Measurements from ENCODE around the gene CTBP2.

The CTBP2 gene

GRCh38 chr10:125022671-125023070 lies 137.7 kb downstream of the CTBP2 start:
- no peak for TF ChIP-seq CTCF (IDR thresholded peaks at IDR 0.05; ENCODE audit: low read depth, low read length)
- no peak overlapping the region; the same call in 1 of the 2 replicates for H3K4me3 ChIP-seq (ENCODE audit: low read depth, low read length)
- peaks cover 7% of the 10 kb centered on the region for H3K36me3 ChIP-seq
- H3K4me1 ChIP-seq, result peaks cover 24% of the 10 kb centered on the region
- H3K27me3 ChIP-seq, result no peaks in the 10 kb centered on the region
- no peak for DNase-seq
- H3K9me3 ChIP-seq, result no peaks in the 10 kb centered on the region

- H3K36me3 ChIP-seq, result peaks cover 6% of the 10 kb centered on the region
- no peak for TF ChIP-seq CTCF (IDR thresholded peaks at IDR 0.05; ENCODE audit: low read depth, low read length)
- H3K4me1 ChIP-seq, result peaks cover 24% of the 10 kb centered on the region
Observed at GRCh38 chr10:125021686-125022344, 138.5 kb downstream of the CTBP2 start.

GRCh38 chr10:125020871-125021270 lies 139.5 kb downstream of the CTBP2 start:
- no peak for DNase-seq
- H3K27me3 ChIP-seq, result no peaks in the 10 kb centered on the region
- TF ChIP-seq CTCF (IDR thresholded peaks at IDR 0.05; ENCODE audit: low read depth, low read length), result no peak
- peaks cover 20% of the 10 kb centered on the region for H3K4me1 ChIP-seq
- no peak overlapping the region for H3K4me3 ChIP-seq (ENCODE audit: low read depth, low read length)
- peaks cover 9% of the 10 kb centered on the region for H3K36me3 ChIP-seq
- H3K9me3 ChIP-seq, result no peaks in the 10 kb centered on the region

More at GRCh38 chr10:125021686-125022344, 138.5 kb downstream of the CTBP2 start:
- no peak overlapping the region for H3K4me3 ChIP-seq (ENCODE audit: low read depth, low read length)
- no peaks in the 10 kb centered on the region for H3K27me3 ChIP-seq
- no peaks in the 10 kb centered on the region for H3K9me3 ChIP-seq
- no peak for DNase-seq

- TF ChIP-seq CTCF (IDR thresholded peaks at IDR 0.05; ENCODE audit: low read depth, low read length), result no peak
- Histone ChIP-seq H3K27me3 (no peaks in the 10 kb centered on the region), H3K4me3 (ENCODE audit: low read depth, low read length) (no peak overlapping the region), H3K4me1 (peaks cover 15% of the 10 kb centered on the region), H3K36me3 (peaks cover 9% of the 10 kb centered on the region), H3K9me3 (no peaks in the 10 kb centered on the region)
- no peak for DNase-seq
Observed at GRCh38 chr10:125020386-125020785, 140.0 kb downstream of the CTBP2 start.

GRCh38 chr10:125018576-125019143 lies 141.7 kb downstream of the CTBP2 start:
- Histone ChIP-seq H3K4me1 (peaks cover 20% of the 10 kb centered on the region), H3K4me3 (ENCODE audit: low read depth, low read length) (no peak overlapping the region), H3K9me3 (no peaks in the 10 kb centered on the region), H3K27me3 (no peaks in the 10 kb centered on the region), H3K36me3 (peaks cover 16% of the 10 kb centered on the region)
- no peak for DNase-seq
- TF ChIP-seq CTCF (IDR thresholded peaks at IDR 0.05; ENCODE audit: low read depth, low read length), result no peak
